Stimulated activated CD8-positive, alpha-beta memory T cell treated with anti-CD3 and anti-CD28 coated beads, Interleukin-12 subunit alpha, Interleukin-12 subunit beta, amount 100 ng/mL, for 4 hours (primary cell): Measurements from ENCODE around the gene COL23A1.

ENCODE experiments used
- DNase-seq: peaks from one replicate; pipeline ENCODE4 v3.0.0-alpha.2; 2020; ENCODE audit warnings: low read depth

COL23A1 gene

DNA sequence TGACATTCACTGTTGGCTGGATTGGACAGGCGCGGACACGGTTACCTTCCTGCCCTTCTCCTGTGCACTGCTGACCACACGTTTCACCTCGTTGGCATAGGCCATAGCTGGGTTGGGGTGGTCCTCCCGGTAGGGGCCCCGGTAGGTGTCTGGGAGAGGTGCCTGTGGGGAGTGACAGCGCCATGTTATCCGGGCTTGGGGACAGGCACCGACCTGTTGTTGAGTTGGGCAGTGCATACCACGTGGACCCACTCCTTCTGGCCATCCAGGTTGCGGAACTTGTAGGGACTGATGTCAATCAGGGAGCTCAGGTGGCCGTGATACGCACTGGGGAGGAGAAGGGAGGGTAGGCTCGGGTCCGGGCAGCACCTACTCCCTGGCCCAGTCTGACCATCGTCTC lies 365.8 kb downstream of the COL23A1 start:
- DNase-seq = no peak

DNA sequence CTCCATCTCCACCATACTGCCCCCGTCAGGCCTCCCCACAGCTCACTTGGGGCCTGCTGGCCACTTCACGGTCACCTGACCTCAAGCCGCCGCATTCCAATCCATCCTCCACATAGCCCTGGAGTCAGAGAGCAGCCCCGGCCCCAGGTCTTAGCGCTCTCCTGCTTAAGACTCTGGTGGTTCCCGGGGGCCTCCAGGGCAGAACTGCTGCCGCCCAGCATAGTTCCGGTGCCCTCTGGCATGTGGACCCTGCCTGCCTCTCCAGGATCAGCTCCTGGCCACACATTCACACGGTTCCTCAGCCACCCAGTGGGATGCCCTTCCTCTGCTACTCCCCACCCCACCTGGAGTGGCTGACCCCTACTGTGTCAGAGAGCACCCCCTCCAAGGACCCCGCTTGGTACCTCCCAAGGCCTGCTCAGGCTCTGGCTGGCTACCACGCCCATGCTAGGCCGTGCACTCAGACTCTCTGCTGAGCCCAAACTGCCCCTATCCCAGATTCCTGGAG lies 366.3 kb downstream of the COL23A1 start:
- DNase-seq = no peak

DNA sequence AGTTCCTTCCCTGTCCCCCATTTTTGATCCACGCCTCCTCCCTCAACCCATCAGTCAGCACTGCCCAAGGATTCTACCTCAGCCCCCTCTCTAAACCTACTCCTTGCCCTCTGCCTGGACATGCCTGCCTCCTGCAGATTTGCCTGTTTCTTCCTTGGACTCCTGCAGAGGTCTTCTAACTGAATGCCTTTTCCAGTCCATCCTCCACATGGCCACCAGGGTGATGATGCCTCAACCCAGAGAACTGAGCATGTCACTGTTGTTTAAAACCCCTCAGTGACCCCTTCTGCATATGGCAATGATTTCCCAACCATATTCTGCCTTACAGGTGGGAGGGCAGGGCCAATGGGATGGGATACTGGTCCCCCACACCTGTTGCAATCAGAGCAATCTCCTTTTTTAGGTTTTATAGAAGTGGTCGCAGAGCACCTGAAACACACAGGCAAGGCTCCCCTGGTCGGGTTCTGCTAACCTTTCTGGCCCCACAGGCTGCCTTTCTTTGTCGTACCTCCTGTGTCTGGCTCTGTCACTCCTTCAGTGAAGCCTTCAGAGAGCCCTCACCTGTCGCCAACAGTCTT lies 366.9 kb downstream of the COL23A1 start:
- no peak for DNase-seq

DNA sequence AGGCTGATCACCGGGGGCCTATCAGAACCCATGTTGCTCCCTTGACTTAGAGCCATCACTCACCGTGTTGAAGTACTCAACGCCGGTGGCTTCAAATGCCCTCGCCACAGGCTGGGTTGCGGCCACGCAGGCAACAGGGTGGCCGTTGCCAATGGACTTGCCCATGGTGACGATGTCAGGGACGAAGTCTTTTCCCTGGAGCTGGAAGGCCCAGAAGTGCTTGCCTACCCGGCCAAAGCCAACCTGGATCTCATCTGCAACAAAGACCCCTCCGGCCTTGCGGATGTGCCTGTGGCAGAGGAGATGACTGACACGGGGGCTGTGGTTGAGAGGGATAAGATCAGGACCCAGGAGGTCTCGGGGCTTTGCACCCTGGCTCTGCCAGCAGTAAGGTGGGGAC lies 367.9 kb downstream of the COL23A1 start:
- no peak for DNase-seq

DNA sequence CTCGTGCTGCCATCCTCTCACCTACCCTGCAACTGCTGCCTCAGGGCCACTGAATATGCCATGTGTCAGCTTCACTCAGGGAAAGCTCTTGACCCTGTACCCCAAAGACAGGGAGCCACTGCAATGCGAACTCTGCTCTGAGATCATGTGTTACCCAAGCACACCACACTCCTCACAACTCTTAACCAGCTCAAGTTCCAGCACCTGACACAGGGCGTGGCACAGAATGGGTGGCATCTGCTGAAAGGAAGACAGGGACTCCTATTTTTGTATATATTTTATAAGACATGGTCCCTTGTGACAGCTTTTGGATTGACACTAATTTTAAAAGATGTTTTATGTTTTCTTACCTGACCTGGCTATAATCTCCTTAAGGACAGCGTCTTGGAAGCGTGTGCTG lies 368.3 kb downstream of the COL23A1 start:
- DNase-seq = no peak

DNA sequence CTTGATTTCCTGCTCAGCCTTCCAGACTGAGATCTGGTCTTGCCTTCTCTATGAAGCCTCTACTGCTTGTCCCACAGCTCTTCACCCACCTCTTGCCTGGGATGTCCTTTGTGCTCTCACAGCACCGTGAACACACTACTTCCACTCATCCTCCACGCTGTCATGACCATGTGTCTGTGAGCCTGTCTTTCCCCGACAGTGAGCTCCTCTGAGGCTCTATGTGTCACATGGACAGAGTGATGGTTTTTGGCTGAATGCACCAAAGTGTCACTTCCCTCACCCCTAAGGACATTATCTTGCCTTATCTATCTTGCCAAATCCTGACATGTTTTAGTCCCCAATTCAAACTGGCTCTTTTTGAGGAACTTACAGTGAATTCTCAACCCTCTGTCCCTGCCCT lies 368.9 kb downstream of the COL23A1 start:
- no peak for DNase-seq

DNA sequence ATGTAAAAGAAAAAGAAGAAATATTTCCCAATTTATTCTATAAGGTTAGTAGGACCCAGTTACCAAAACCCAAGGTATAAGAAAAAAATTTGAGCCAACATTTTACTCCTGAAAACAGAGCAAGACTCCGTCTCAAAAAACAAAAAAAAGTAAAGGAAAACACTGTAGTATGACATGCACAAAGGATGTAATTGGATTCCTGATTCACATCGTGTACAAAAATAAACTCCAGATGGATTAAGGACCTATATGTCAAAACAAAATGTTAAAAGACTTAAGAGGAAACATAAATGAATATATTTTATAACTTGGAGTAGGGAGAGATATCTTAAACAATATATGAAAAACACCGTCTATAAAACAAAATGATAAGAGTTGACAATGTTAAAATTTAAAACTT lies 371.4 kb downstream of the COL23A1 start:
- DNase-seq = no peak

DNA sequence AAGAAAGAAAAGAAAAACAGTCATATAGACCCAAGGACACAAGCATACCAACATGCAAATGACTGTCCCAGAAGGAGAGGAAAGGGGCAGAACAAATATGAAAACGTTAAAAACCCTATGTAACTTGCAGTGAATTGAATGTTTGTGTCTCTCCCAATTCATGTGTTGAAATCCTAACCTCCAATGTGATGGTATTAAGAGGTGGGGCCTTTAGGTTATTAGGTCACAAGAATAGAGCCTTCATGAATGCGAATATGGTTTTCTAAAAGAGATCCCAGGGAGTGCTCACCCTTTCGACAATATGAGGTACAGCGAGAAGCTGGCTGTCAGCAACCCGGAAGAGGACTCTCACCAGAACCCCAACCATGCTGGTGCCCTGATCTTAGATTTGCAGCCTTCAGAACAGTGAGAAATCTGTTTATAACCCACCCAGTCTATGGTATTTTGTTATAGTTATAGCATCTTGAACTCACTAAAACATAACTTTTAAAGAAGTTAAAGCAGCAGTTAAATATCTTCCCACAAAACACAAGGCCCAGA lies 371.9 kb downstream of the COL23A1 start:
- DNase-seq = no peak

DNA sequence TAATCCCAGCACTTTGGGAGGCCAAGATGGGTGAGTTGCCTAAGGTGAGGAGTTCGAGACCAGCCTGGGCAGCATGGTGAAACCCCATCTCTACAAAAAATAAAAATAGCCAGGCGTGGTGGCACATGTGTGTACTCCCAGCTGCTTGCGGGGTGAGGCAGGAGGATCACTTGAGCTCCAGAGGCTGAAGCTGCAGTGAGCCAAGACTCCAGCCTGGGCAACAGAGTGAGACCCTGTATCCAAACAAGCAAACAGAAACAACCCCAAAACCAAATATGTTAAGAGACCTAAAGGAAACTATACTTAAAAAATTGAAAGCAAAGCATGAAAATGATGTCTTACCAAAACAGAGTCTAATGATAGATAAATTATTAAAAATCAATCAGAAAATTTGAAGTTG lies 373.4 kb downstream of the COL23A1 start:
- DNase-seq = no peak

DNA sequence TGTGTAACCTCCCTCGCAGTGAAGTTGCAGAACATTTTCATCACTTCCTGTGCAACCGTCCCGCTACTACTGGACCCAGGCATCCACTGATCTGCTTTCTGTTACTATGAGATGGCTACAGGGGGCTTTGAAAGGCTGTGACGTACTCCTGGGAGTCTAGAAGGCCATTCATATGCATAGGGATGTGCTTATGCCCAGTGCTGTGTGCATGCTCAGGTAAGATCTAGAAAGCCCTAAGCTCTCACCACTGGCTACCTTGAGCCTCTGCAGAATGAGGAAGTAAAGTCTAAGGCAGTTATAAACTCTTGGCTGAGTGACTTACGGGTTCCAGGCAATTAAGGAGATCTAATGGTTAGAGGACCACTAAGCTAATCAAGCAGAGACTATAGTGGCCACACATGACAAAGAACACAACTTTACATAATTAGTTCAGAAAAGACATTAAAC lies 374.1 kb downstream of the COL23A1 start:
- no peak for DNase-seq

DNA sequence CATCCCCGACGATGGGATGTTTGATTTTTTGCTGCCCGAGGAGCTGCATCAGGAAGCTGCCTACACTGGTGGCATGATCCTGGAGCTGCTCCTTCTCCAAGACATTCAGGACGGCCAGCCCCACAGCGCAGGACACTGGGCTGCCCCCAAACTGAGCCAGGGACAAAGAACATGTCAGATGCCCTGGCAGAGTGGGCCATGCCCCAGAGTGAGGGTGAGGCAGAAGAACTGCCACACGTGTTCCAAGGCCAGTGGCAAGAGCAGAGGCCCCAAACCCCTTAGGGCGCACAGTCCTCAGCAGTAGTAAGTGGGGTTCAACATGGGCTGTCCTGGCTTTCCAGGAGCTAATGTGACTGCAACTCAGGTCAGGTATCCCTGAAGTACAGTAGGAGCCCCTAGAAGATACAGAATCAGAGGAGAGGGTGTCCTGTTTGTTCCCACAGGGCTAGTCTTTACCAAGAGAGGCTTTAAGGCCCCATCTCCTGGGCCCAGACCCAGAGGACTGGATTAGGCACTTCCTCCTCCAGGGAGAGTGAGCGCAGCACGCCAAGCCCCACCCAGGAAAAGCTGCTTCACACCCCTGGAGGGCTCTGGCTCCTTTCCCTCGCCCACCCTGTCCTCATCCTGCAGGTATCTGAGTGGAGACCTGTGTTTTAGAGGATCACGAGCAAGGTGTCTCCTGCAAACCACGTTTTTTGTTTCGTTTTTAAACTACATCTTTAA lies 374.8 kb downstream of the COL23A1 start:
- no peak for DNase-seq

DNA sequence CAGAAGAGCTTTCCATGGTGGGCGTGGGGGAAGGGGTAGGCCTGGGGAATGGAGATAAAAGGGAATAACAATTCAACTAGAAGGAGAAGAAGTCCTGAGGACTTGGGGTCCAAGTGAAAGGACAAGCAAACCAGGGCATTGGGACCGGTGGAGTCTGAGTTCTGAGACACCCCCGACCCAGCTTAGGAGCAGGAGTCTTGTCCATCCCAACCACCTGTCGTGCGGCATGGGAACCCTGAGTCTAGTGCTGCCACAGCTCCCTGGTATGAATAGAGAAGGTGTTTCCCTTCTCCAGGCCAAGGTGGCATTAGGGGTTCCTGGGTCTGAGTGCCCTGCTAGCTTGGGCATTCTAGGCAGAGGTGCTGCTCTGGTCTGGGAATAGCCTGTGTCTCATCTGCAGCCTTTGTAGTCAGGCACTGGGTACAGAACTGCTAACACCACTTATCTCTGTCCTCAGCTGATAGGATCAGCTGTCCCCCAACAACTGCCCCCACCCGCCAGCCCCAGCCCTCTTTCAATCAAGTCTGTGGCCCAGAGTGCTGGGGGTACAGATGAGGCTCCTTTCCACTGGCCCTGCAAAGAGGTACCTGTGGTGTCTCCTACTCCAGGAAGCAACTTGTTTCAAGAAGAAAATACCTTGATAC lies 375.9 kb downstream of the COL23A1 start:
- no peak for DNase-seq

DNA sequence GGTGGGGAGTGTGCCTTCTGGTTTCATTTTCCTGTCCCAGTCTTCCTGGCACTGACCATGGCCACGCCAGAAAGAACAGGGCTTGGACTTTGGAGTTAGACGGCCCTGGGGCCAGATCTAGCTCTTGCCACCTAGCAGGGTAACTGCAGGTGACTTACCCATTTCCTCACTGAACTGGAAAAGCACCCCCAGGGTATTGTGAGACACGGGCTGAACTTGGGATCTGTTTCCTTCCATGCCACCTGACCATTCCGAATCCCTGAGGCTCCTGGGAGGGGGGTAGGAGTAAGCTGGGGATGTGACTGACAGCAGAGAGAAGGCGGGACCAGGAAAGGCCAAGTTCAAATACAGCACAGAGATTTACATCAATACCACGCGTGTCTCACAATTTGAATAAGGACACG lies 376.4 kb downstream of the COL23A1 start:
- DNase-seq = no peak

DNA sequence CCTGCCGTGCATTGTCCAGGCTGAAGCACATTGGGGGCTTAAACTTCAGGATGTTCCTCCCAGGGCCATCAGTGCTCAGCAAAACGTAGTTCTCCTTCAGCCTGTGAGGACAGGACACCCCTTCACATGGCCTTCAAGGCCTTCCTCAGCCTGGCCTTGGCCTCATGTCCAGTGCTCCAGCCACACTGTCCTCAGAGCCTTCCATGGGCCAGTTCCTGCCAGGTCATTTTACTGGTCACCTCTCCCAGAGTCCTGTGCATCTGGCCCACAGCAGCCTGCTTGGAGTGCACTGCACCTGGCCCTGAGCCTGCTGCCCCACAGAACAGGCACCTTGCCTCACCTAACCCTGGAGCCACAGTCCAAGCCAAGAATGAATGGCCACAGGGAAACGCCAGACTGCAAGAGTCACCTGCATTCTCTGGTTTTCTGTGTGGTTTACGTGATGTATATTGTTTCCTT lies 377.2 kb downstream of the COL23A1 start:
- DNase-seq = no peak

DNA sequence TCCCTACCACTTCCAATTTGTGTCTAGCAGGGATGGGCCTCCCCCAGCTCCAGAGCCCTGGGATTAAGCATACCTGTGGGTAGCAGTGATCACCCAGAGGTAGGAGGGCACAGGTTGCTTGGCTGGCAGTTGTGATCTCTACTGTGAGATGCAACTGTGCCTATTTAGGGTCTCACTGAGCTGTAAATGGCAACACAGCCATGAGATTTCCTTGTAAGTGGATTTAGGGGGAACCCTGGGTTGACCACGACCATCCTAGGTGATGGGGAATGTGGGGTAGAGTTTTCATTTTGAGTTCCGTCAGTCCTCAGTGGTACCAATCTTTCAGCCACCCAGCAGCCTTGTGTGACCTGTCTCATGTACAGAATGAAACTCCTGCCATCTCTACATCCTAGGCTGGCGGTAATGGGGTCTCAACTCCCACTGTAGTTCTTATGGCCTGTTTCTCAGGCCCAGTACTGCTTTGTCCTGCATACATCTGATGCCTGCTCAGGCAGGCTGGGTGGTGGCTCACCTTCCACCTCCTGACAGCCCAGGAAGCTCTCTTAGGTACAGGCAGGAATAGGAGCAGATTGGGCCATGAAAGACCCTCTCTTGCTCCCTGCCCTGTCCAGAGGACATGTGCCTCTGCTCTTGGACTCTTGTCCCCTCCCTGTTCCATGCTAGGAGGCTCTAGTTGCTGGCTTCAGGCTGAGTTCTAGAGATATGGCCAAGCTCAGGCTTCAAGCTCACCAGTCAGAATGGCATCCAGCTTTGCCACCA lies 377.8 kb downstream of the COL23A1 start:
- no peak for DNase-seq

DNA sequence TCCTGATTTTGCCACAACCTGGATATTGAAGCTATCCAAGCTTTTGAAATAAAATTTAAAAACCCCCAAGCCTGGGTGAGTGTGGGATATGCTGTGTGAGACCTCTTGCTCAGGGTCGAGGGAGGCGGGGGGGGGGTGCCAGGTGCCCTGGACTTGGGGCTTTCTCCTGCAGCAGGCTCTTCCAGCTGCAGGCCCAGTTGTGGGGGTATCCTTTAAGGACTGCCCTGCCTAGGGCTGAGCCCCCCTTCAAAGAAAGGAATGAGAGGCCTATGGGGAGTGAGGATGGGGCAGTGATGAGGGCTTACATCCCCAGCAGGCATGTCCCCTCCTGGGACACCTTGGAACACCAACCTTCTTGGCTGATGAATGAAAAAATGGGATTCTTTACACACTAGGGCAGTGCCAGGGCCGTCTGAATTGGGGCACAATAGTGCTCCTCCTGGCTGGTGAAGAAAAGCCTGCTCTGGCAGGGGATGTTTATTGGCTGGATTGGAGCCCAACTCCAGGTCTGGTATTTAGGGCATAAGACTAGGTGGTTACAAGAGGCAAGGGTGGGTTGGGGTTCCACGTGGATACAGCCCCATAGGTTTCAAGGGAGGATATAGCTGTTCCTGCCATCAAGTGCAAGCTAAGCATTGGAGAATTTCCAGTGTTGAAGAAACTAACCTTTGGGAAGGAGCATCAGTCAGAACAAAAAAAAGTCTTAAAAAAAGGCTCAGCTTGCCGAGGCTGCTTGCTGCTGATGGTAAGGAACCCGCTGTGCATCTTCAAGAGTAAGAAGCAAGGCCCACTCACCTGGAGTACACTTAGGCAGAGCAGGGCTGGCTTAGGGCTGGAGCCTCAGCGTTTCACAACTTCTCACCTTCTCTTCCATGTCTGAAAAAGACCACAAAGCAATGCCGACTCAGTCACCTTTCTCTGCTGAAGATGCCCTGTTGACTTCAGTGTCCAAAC lies 378.8 kb downstream of the COL23A1 start:
- DNase-seq = no peak

DNA sequence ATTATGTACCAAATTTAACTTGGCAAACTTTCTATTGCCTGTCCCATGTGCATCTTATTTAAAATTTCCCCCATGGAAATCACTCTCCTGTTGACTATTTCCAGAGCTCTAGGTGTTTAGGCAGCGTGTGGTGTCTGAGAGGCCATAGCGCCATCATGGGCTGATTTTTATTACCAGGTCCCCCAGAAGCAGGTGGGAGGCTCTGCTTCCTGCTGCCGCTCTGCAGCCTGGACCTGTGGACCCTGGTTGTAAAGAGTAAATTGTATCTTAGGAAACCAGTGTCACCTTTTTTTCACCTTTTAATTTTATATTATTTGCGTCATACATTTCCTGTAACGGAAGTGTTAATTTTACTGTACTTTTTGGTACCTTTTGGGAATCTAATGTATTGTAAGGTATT lies 379.5 kb downstream of the COL23A1 start:
- DNase-seq = no peak

DNA sequence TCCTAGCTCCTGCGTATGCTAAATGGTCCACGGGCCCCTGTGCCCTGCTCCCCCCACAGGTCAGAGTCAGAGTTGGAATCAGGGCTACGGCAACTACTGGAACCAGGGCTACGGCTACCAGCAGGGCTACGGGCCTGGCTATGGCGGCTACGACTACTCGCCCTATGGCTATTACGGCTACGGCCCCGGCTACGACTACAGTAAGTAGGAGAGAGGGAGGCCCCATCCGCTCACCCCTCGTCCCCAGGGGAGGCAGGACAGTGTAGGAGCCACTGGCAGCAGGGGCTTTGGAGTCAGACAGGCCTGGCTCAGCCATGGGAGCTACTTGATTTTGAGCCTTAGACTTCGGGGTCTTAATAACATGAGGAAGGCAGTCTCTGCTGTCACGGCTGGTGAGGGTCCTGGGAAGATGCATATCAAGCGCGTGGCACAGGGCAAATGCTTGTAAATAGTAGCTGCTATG lies 380.1 kb downstream of the COL23A1 start:
- DNase-seq = no peak

DNA sequence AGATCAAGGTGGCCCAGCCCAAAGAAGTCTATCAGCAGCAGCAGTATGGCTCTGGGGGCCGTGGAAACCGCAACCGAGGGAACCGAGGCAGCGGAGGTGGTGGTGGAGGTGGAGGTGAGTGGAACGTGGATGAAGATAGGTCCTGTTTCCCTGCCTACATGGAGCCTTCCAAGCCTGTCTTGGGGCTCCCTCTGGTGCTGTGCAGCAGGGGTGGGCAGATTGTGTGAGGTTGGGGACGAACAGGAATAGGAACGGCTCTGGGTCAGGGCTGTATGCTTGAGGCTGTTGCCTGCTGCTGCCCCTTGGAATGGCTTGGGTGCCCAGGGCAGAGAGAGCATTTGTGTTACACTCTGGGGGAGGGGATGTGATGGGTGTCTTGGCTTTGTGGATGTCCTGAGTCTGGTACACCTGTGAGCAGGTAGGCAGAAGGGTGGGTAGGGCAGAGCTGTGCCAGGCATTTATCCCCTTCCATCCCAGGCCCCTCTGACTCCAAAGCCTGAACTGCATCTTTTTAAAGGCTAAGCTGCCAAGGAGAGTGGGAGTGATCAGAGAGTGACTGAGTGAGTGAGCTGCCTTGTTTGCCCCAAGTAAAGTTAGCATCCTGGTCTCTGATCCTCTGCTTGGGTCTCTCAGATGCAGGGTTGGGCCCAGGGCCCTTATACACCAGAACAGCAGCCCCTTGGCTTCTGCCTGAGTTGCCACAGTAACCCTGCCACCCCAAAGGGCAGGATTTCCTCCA lies 380.7 kb downstream of the COL23A1 start:
- no peak for DNase-seq

DNA sequence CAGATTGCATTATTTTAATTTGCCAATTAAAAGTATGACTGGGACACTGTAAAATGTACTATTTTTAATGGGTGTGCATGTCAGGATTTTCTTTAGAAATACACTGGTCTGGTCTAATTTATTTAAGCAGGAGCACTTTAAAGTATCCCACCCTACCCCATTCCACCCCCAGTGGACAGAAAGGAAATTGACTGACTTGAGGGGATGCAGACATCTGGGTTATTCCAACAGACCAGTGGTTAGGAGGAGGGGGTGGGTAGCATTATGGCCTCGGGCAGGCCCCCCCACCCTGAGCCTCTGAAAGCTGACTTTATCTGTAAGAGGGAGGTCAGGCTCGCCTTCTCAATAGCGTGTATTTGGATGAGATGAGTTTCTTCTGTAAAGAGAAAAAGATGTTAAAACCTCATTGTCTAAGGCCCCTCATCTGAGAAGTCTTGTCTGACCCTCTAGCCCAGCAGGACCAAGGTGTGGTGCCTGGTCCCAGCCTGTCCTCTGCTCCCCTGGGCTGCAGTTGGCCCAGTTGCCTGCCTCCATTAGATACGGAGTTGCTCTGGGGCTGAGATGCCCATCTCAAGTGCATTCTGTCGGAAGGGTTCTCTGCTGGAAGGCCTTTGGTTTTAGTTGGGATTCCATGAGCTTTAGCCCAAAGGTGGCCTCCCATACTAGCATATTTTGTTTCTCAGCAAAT lies 381.5 kb downstream of the COL23A1 start:
- DNase-seq = no peak
